HG02938 (cell line): ENCODE measurements around the gene RBBP4.
"Not testable (repeated sequence)": the region's sequence is repeated elsewhere in the genome, so short reads cannot be mapped to it uniquely, and the experiment has no call there.

Experiments
- ATAC-seq: cut with Tn5 transposase; IDR thresholded peaks from one replicate; pipeline ENCODE4 v1.9.1; 2021; ENCODE audit warnings: mild to moderate bottlenecking, moderate library complexity; ENCODE audit not compliant: unreplicated experiment

Gene RBBP4

GRCh38 chr1:32636914-32637645, 13.9 kb upstream of the RBBP4 start:
- no peak for ATAC-seq

DNA sequence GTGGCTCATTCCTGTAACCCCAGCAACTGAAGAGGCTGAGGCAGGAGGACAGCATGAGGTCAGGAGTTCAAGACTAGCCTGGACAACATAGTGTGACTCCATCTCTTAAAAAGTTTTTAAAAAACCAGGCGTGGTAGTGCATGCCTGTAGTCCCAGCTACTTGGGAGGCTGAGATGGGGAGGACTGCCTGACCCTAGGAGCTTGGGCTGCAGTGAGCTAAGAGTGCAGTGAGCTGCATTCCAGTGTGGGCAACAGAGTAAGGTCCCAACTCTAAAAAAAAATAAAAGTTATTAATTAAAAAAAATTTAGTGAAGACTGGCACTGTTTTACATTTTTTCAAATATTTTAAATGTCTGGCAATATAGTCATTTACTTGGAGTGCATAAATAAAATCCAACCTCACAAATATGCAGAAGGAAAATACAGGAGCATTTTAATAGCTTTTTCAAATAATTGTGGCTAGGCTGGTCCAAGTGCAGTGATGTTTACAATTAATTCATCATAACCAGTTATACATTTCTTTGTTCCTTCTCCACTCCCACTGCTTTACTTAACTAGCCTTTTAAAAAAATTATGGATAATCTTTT, 11.4 kb upstream of the RBBP4 start:
- no peak for ATAC-seq

DNA sequence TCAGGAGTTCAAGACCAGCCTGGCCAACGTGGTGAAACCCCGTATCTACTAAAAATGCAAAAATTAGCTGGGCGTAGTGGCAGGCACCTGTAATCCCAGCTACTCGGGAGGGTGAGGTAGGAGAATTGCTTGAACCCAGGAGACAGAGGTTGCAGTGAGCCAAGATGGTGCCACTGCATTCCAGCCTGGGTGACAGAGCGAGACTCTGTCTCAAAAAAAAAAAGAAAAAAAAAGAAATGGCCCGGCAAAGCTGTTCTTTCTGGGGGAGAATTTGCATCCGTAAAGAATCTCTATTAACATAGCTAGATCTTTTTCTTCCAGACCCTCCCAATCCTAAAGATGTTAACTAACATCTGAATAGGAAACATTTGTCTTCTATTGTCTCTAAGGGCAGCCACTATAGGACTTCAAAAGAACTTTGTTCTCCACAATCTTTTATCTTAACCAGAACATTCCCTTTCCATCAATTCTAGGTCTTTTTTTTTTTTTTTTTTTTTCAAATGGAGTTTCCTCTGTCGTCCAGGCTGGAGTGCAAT, 8.6 kb upstream of the RBBP4 start:
- ATAC-seq = not testable (repeated sequence)

GRCh38 chr1:32644426-32644825, 6.6 kb upstream of the RBBP4 start:
- ATAC-seq = no peak

DNA sequence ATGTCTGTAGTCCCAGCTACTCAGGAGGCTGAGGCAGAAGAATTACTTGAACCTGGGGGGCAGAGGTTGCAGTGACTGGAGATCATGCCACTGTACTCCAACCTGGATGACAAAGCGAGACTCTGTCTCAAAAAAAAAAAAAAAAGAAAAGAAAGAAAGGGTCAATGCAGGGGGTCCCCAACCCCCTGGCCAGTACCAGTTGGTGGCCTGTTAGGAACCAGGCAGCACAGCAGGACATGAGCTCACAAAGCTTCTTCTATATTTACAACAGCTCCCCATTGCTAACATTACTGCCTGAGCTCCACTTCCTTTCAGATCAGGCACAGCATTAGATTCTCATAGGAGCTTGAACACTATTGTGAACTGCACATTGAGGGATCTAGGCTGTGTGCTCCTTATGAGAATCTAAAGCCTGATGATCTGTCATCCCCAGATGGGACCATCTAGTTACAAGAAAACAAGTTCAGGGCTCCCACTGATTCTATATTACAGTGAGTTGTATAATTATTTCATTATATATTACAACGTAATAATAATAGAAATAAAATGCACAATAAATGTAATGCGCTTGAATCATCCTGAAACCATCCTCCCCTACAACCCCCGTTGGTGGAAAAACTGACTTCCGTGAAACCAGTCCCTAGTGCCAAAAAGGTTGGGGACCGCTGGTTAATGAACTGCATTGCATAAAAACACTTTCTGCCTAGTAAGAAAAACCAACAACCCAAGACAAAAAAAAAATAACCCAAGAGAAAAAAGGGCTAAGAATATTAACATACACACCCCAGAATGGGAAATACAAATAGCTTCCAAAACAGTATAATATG, 3.5 kb upstream of the RBBP4 start:
- no peak for ATAC-seq

GRCh38 chr1:32650248-32650751, 708 bp upstream of the RBBP4 start, which contains the start of gene ZBTB8OS:
Gene ZBTB8OS, minus strand, starts transcription at chr1:32650550. Its CDS starts 21 bp downstream, at chr1:32650529.
- peak; percentile 56 for ATAC-seq

- ATAC-seq = no peak
Observed at GRCh38 chr1:32651461-32652073, 559 bp downstream of the RBBP4 start.

DNA sequence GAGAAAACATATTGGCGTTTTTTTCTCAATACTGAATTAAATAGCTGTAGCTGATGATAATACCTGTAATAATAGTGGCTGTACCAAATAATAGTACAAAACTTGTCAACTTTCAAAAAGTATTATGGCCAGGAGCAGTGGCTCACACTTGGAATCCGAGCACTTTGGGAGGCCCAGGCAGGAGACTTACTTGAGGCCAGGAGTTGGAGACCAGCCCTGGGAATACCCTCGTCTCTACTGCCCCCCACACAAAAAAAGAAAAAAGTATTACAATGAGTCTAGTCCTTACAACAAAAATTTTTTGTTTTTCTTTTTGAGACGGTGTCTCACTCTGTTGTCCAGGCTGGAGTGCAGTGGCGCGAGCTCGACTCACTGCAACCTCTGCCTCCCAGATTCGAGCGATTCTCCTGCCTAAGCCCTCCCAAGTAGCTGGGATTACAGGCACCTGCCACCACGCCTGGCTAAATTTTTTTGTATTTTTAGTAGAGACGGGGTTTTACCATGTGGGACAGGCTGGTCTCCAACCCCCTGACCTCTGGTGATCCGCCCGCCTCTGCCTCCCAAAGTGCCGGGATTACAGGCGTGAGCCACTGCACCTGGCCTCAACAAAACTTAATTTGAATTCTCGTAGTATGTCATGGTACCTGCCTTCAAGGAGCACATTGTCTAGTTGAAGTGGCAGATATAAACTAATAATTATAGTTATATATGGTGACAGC, 1.4 kb downstream of the RBBP4 start:
- ATAC-seq = no peak

DNA sequence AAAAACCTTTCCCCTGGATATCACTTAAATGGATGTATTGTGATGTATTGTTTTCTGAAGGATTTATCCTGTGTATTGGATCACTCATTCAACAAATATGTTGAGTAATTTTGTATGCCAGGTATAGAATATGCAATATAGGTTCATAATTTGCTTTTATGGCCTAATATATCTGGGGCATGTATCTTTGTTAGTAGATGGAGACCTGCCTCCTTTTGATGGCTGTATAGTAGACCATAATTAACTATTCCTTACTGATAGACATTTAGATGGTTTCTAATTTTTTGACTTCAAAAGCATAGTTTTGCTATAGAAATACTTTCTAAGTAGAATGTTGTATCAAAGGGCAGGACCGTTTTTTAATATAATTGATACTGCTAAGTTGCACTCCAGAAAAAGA, 8.6 kb downstream of the RBBP4 start:
- no peak for ATAC-seq

DNA sequence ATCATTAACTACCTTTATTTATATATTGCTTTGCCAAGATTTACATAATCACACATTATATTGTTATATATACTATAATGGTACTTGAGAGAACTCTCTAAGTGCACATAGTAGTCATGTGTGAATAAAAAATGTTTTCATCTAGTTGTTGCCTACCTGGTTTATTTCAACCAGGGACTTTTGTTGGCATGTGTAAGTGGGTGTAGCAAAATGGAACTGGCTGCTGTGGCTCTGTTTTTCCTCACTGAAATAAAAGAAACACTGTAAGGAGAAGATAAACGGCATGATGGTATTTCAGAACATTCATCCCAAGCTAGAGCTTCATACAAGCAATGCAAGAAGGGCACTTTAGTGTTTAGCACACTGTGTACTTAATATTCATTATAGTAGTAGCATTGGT, 14.9 kb downstream of the RBBP4 start:
- ATAC-seq = no peak

GRCh38 chr1:32666901-32667566, 16.0 kb downstream of the RBBP4 start:
- no peak for ATAC-seq

DNA sequence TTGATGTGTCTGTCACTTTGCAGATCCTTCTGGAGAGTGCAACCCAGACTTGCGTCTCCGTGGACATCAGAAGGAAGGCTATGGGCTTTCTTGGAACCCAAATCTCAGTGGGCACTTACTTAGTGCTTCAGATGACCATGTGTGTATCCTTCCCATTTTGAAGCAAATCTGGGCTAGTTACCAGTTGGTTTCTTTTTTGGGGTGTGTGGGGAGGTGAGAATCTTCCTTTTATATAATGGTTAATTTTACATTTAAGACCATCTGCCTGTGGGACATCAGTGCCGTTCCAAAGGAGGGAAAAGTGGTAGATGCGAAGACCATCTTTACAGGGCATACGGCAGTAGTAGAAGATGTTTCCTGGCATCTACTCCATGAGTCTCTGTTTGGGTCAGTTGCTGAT, 17.7 kb downstream of the RBBP4 start:
- not testable (repeated sequence) for ATAC-seq

DNA sequence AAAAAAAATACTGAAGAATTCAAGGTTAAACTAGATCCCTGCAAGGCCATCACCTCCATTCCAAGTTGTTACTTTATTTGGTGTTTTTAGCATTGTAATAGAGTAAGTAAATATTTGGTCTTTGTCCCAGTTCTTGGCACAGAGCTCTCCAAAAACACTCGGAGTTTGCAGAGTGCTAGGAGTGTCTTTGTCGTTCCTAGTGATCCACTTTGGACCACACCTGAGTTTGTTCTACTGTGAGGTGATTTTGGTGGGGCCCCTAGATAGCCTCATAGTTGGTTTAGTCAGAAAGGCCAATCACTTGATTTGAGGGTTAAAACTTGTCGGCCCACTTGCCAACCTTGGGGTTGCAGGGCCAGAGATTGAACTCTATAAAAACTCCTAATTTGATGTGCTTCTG, 25.9 kb downstream of the RBBP4 start:
- ATAC-seq = no peak

- not testable (repeated sequence) for ATAC-seq
Observed at GRCh38 chr1:32679993-32680392, 29.0 kb downstream of the RBBP4 start.

- ATAC-seq = no peak
Observed at GRCh38 chr1:32680642-32681041, 29.6 kb downstream of the RBBP4 start.

DNA sequence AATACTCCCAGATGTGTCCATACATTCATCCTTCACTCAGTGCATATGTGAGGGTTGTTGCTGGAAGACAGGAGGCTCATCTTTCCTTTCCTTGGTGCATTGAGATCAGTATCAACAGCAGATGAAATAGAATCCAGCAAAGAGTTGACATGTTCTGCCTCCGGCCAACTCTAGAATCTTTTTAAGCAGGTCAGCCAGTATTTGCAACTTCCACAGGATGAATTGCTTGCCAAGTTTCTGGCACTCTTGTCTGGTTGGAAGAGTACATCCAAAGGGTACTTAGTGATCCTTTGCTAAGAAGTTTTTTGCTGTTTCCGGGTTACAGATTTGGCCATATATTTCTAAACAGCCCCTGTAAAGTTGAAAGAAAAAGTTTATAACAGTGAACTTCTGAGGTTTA, 30.5 kb downstream of the RBBP4 start:
- ATAC-seq = no peak

- no peak for ATAC-seq
Observed at GRCh38 chr1:32681999-32682398, 31.0 kb downstream of the RBBP4 start.

DNA sequence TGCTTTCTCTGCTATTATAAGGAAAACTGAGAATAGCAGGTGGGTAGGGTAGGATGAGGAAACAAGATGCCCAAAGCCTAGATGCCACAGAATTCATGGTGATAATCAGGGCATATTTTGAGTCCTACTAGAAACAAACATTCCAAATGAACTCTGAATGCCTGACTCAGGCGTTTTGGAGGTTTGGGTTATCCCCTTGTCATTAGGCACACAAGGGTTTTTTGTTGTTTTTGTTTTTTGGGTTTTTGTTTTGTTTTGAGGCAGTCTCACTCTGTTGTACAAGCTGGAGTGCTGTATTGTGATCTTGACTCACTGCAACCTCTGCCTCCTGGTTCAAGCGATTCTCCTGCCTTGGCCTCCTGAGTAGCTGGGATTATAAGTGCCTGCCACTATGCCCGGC, 32.4 kb downstream of the RBBP4 start:
- ATAC-seq = no peak

DNA sequence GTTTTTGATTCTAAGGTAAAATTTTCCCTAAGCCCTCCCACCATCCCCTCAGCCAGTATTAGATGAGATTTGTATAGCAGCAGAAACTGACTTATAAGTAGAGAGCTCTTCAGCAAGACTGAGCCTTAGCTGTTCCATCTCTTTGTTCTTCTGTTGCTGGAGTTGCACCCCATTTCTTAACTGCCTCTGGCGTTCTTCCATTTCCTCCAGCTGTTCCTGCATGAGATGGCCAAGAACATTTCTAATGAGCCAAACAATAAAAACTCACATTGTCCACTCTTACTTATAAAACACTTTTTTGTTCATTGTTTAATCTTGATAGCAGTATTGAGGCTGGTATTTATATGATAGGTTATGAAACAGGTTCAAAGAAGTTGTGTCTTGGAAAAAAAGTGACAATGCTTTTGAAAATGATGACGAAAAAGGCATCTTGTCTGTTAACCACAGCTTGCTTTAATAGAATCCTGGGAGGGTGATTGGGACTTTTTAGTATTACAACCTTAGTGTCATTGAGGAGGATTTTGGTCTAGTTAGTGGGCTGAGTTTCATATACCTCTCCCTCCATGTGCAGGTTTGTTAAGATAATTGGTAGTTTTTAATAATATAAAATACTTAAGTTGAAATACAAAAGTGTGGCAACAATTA, 33.3 kb downstream of the RBBP4 start:
- no peak for ATAC-seq
